Liver (tissue), 9 donors: Measurements from ENCODE around the gene NELL1. TPM values are rescaled to one million over a fixed set of nuclear protein-coding genes. Genes with fewer than 3 reads are reported as not detected.

Experiments used
- DNase-seq: peaks from one replicate; pipeline ENCODE4 v3.0.0-alpha.2; 2017; ENCODE audit warnings: low spot score
- H3K27ac ChIP-seq, 2 donors: one replicate each; pipeline ENCODE4 v1.7.0; 2013; ENCODE audit warnings: inconsistent platforms in 2 of 2, low read length in 2 of 2, control low read depth in 1 of 2, low read depth in 1 of 2, mild to moderate bottlenecking in 1 of 2
- H3K27me3 ChIP-seq, 4 donors: one replicate each; pipeline versions ENCODE4 v1.6.1 to v1.7.0; 2013; ENCODE audit warnings: low read length in 3 of 4, inconsistent platforms in 1 of 4, mild to moderate bottlenecking in 1 of 4, moderate library complexity in 1 of 4; ENCODE audit not compliant: control insufficient read depth in 4 of 4, insufficient read depth in 4 of 4
- H3K36me3 ChIP-seq, 4 donors: one replicate each; pipeline versions ENCODE4 v1.6.1 to v1.7.0; 2013; ENCODE audit warnings: low read length in 3 of 4, mild to moderate bottlenecking in 3 of 4, low read depth in 1 of 4, moderate library complexity in 1 of 4; ENCODE audit not compliant: control insufficient read depth in 4 of 4, insufficient read depth in 3 of 4
- H3K4me1 ChIP-seq, 4 donors: one replicate each; pipeline versions ENCODE4 v1.6.1 to v1.7.0; 2013; ENCODE audit warnings: low read length in 3 of 4, mild to moderate bottlenecking in 3 of 4, moderate library complexity in 1 of 4; ENCODE audit not compliant: control insufficient read depth in 4 of 4, insufficient read depth in 4 of 4
- H3K4me3 ChIP-seq, 3 donors: one replicate each; pipeline versions ENCODE4 v1.6.1 to v1.7.0; 2013; ENCODE audit warnings: low read length in 3 of 3, control low read depth in 1 of 3, low read depth in 1 of 3, mild to moderate bottlenecking in 1 of 3
- H3K9ac ChIP-seq, 2 donors: one replicate each; pipeline ENCODE4 v1.7.0; 2013; ENCODE audit warnings: low read length in 2 of 2, mild to moderate bottlenecking in 2 of 2, moderate library complexity in 2 of 2, control low read depth in 1 of 2, low read depth in 1 of 2
- H3K9me3 ChIP-seq, 4 donors: one replicate each; pipeline versions ENCODE4 v1.6.1 to v1.7.0; 2013; ENCODE audit warnings: low read length in 3 of 4; ENCODE audit not compliant: control insufficient read depth in 4 of 4
- ATF3 ChIP-seq: IDR thresholded peaks from 2 replicates; pipeline ENCODE4 v1.6.1; 2016; ENCODE audit warnings: antibody characterized with exemption
- CTCF ChIP-seq: fragments of 150-350 bp; IDR thresholded peaks from 2 replicates; pipeline ENCODE4 v1.5.1; 2017; ENCODE audit warnings: improper control_type of control experiment, low read depth, low read length; ENCODE audit not compliant: missing input control
- EGR1 ChIP-seq, 2 donors: IDR thresholded peaks; 2 replicates each; pipeline ENCODE4 v1.6.1; 2016 to 2018; ENCODE audit warnings: antibody characterized with exemption in 2 of 2, low read depth in 2 of 2
- FOXA1 ChIP-seq: IDR thresholded peaks from 2 replicates; pipeline ENCODE4 v1.6.1; 2016; ENCODE audit warnings: antibody characterized with exemption
- FOXA2 ChIP-seq: IDR thresholded peaks from 2 replicates; pipeline ENCODE4 v1.6.1; 2016; ENCODE audit warnings: antibody characterized with exemption
- HNF4A ChIP-seq, 2 donors: conservative IDR thresholded peaks; 2 replicates each; pipeline ENCODE4 v1.6.1; 2016; ENCODE audit warnings: antibody characterized with exemption in 2 of 2, mild to moderate bottlenecking in 2 of 2
- HNF4G ChIP-seq: IDR thresholded peaks from 2 replicates; pipeline ENCODE4 v1.6.1; 2016; ENCODE audit warnings: antibody characterized with exemption
- JUND ChIP-seq, 2 donors: IDR thresholded peaks; 2 replicates each; pipeline ENCODE4 v1.6.1; 2016; ENCODE audit warnings: antibody characterized with exemption in 2 of 2
- MAX ChIP-seq: IDR thresholded peaks from 2 replicates; pipeline ENCODE4 v1.6.1; 2016; ENCODE audit warnings: antibody characterized with exemption
- NR2F2 ChIP-seq: IDR thresholded peaks from 2 replicates; pipeline ENCODE4 v1.6.1; 2016; ENCODE audit warnings: antibody characterized with exemption
- RAD21 ChIP-seq, 2 donors: IDR thresholded peaks; 2 replicates each; pipeline ENCODE4 v1.6.1; 2016; ENCODE audit warnings: antibody characterized with exemption in 2 of 2, mild to moderate bottlenecking in 2 of 2
- REST ChIP-seq: IDR thresholded peaks from 2 replicates; pipeline ENCODE4 v1.6.1; 2016; ENCODE audit warnings: antibody characterized with exemption, mild to moderate bottlenecking
- RXRA ChIP-seq, 2 donors: IDR thresholded peaks; 2 replicates each; pipeline ENCODE4 v1.6.1; 2017 to 2018; ENCODE audit warnings: antibody characterized with exemption in 2 of 2, mild to moderate bottlenecking in 1 of 2
- SP1 ChIP-seq: IDR thresholded peaks from 2 replicates; pipeline ENCODE4 v1.6.1; 2018; ENCODE audit warnings: antibody characterized with exemption, mild to moderate bottlenecking
- ZBTB33 ChIP-seq: IDR thresholded peaks from 2 replicates; pipeline ENCODE4 v1.6.1; 2016; ENCODE audit warnings: antibody characterized with exemption
- WGBS: extraction: QIAGEN DNeasy Blood & Tissue Kit; methylation state at CpG from one replicate; pipeline ENCODE4 v1.1.7; 2013; 5-methylcytosine and 5-hydroxymethylcytosine counted together
- polyA plus RNA-seq, 2 donors: library from polyadenylated mRNA; stranded (reverse) in 1 of 2; unstranded in 1 of 2; fragments of 200-250 nt in 1 of 2; fragments of >200 nt in 1 of 2; fragmentation: Nextera tagmentation in 1 of 2; extraction: Ambion mirVana in 1 of 2; gene quantifications; one replicate each; pipeline versions ENCODE4 v1.2.1 to v1.2.3, GENCODE V29; 2013 to 2015
- total RNA-seq, 2 donors: library from RNA; depleted of rRNA; stranded (reverse); fragments of >200 nt; gene quantifications; one replicate each; pipeline ENCODE4 v1.2.3, GENCODE V29; 2014
- donor health status: healthy.
- donor health status: healthy.
- donor health status: healthy.
- donor health status: healthy.
- donor health status: healthy.

NELL1 gene
- total and polyA plus RNA-seq, 4 donors, result not detected

GRCh38 chr11:21346361-21346760 lies 677.0 kb downstream of the NELL1 start (continued):
- no peak for TF ChIP-seq ZBTB33
- no peak for TF ChIP-seq JUND (IDR thresholded peaks at IDR 0.05)
- no peak for TF ChIP-seq HNF4A (conservative IDR thresholded peaks at IDR 0.05)

GRCh38 chr11:21350613-21351012 lies 681.2 kb downstream of the NELL1 start:
- no peak for DNase-seq
- WGBS, result 64% methylated on average over 2 of the region's 2 CpGs
- Histone ChIP-seq H3K4me1 (no peaks in the 10 kb centered on the region), H3K36me3 (no peaks in the 10 kb centered on the region), H3K9me3 (no peaks in the 10 kb centered on the region), H3K4me3 (no peak overlapping the region), H3K27ac (no peak overlapping the region), H3K9ac (no peak overlapping the region), H3K27me3 (no peaks in the 10 kb centered on the region)
- TF ChIP-seq JUND (IDR thresholded peaks at IDR 0.05) (no peak), CTCF (no peak), HNF4A (conservative IDR thresholded peaks at IDR 0.05) (no peak), MAX (no peak), FOXA1 (no peak), ATF3 (no peak), RXRA (IDR thresholded peaks at IDR 0.05) (no peak), EGR1 (IDR thresholded peaks at IDR 0.05; ENCODE audit: low read depth in 2 of 2) (no peak)

- Histone ChIP-seq H3K9me3 (no peaks in the 10 kb centered on the region), H3K9ac (no peak overlapping the region), H3K4me3 (no peak overlapping the region), H3K27ac (no peak overlapping the region), H3K27me3 (no peaks in the 10 kb centered on the region), H3K36me3 (no peaks in the 10 kb centered on the region), H3K4me1 (no peaks in the 10 kb centered on the region)
- WGBS, result 79% methylated on average over 5 of the region's 5 CpGs
- TF ChIP-seq REST (no peak), NR2F2 (no peak), ATF3 (no peak), FOXA1 (no peak), RAD21 (IDR thresholded peaks at IDR 0.05) (no peak), SP1 (no peak), ZBTB33 (no peak), JUND (IDR thresholded peaks at IDR 0.05) (no peak), HNF4G (no peak), FOXA2 (no peak)
- no peak for DNase-seq
Measured at GRCh38 chr11:21353425-21353824, 684.0 kb downstream of the NELL1 start.
